ENCODE results near the gene GNPTG. TPM values are rescaled to one million over a fixed set of nuclear protein-coding genes. Genes with fewer than 3 reads are reported as not detected.

The GNPTG gene
- total RNA-seq, 1 experiment from 2014 or later, result 29.4 TPM

DNA sequence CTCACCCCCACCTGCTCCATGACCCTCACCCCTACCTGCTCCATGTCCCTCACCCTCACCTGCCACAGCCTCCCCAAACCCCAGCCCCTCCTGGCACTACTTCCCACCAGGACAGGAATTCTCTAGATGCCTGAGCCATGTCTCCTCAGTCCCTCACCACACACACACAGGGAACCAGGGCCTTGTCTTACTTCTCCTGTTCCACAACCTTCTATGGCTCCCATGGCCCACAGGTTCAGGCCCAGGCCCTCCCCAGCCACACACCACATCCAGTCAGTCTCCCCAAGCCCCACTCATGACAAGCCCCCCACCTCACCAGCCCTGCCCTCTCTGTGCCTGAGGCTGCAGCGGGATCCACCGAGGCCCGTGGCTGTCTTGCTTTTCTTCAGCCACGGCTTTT, 45.4 kb upstream of the GNPTG start:
- Histone ChIP-seq H3K14ac (ENCODE audit: insufficient read depth, low read length) (no peak overlapping the region), H2BK20ac (ENCODE audit: low read depth, low read length, poor library complexity, severe bottlenecking) (no peak overlapping the region), H3T11ph (ENCODE audit: low read length) (no peak overlapping the region), H3K56ac (ENCODE audit: insufficient read length, low read depth, low read length) (no peak overlapping the region), H4K5ac (ENCODE audit: insufficient read length, low read depth, low read length) (no peak overlapping the region), H2BK12ac (ENCODE audit: insufficient read length, low read depth, low read length) (no peak overlapping the region), H4K20me1 (ENCODE audit: control insufficient read depth, insufficient read depth, insufficient read length) (peaks cover 3% of the 10 kb centered on the region), H3K27me3 (ENCODE audit: insufficient read depth, low read length) (no peaks in the 10 kb centered on the region), H3K79me2 (ENCODE audit: insufficient read depth, low read length) (peaks cover 15% of the 10 kb centered on the region), H3K4me2 (ENCODE audit: insufficient read depth, insufficient read length, low read length) (no peak overlapping the region), H2BK15ac (ENCODE audit: low read depth, low read length) (no peak overlapping the region), H2AK5ac (ENCODE audit: insufficient read length, low read length) (no peak overlapping the region), H3K9me3 (ENCODE audit: control insufficient read depth, low read depth, low read length) (no peaks in the 10 kb centered on the region), H2BK5ac (ENCODE audit: insufficient read length, low read length) (no peak overlapping the region), H3K9ac (ENCODE audit: extremely low read depth, insufficient read length, low read length) (no peak overlapping the region), H3K4ac (ENCODE audit: low read depth, low read length) (no peak overlapping the region), H2BK120ac (ENCODE audit: low read depth, low read length, poor library complexity, severe bottlenecking) (no peak overlapping the region), H3K18ac (ENCODE audit: insufficient read length, low read depth, low read length) (no peak overlapping the region), H3K79me1 (ENCODE audit: insufficient read depth, low read depth, low read length, poor library complexity, severe bottlenecking) (peaks cover 4% of the 10 kb centered on the region), H3K23me2 (ENCODE audit: insufficient read length, low read depth, low read length, poor library complexity, severe bottlenecking) (peaks cover 13% of the 10 kb centered on the region), H2AFZ (ENCODE audit: low read length) (no peak overlapping the region), H3K27ac (ENCODE audit: insufficient read length, low read depth, low read length) (no peak overlapping the region), H4K8ac (replicated peaks; ENCODE audit: insufficient read length, low read depth, low read length) (no peak overlapping the region), H3K4me1 (ENCODE audit: insufficient read depth, low read length) (no peaks in the 10 kb centered on the region; the same call in 1 of the 2 replicates), H3K23ac (ENCODE audit: insufficient read length, low read depth, low read length) (no peak overlapping the region), H4K91ac (ENCODE audit: insufficient read length, low read depth, low read length) (no peak overlapping the region)
- TF ChIP-seq CTCF (conservative IDR thresholded peaks at IDR 0.05), result no peak
- peak overlapping the region in 2 of 3 experiments; percentile 78 to 83; a peak in 2 of 7 replicates for H3K27ac Mint-ChIP-seq
- peak overlapping the region in 1 of 2 experiments; percentile 68; a peak in 1 of 5 replicates for H3K4me3 Mint-ChIP-seq
- H3K27me3 Mint-ChIP-seq (ENCODE audit: low read depth), result peaks cover 7% of the 10 kb centered on the region; the same call in 1 of the 2 replicates
- DNase-seq, result no peak
- peaks cover 6 to 12% (median 11%) of the 10 kb centered on the region in 3 experiments for H3K36me3 Mint-ChIP-seq (ENCODE audit: insufficient read depth in 1 of 3, low read depth in 3 of 3)
- WGBS (ENCODE audit: extremely low coverage, insufficient read length, low lambda C conversion rate), result no CpG with 5 or more reads among the region's 4 CpGs
- H3K9me3 Mint-ChIP-seq, result peaks cover 4 to 6% of the 10 kb centered on the region in 2 experiments
- H3K4me1 Mint-ChIP-seq, result peaks cover 19 to 37% of the 10 kb centered on the region in 2 experiments
